ENCODE results near the gene SERPINH1. TPM values are rescaled to one million over a fixed set of nuclear protein-coding genes. Genes with fewer than 3 reads are reported as not detected.

SERPINH1 gene
- polyA plus RNA-seq, result 1.8 TPM

DNA sequence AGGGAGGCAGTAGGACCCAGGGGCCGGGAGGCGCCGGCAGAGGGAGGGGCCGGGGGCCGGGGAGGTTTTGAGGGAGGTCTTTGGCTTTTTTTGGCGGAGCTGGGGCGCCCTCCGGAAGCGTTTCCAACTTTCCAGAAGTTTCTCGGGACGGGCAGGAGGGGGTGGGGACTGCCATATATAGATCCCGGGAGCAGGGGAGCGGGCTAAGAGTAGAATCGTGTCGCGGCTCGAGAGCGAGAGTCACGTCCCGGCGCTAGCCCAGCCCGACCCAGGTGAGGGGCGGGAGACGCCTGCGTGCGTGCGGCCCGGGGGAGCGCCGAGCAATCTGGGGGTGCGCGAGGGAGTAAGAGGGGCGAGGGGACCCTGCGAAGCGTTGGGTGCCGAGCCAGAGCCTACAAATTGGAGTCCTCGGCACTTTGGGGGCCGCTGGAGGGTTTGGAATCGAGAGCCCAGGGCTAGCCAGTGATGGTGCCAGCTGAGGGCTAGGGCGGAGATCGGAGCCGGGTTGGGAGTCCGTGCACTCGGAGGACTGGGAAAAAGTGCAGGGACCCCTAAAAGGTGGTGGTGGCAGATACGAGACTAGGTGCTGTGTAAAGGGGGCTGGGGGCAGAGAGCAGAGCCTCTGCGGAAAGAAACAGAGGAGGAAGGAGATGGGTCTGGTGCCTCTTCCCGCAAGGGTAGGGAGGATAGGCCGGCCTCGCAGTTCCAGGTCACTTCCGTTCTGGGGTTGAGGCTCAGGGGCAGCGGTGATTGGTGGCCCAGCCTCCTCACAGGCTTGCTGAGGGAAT, at the start of gene SERPINH1:
SERPINH1 (plus strand) TSS at position 206 of the 788 bp plus-strand sequence. CDS start 4,097 bp downstream, outside the sequence.
- peaks cover 5 to 14% (median 7%) of the 10 kb centered on the region in 3 donors for H3K4me1 Mint-ChIP-seq
- H3K27me3 Mint-ChIP-seq, result peaks cover 11% of the 10 kb centered on the region
- no peaks in the 10 kb centered on the region for H3K9me3 Mint-ChIP-seq
- H3K27ac Mint-ChIP-seq, result peak within 1 kb of the TSS; percentile 5 to 88 (median 73)
- peak within 1 kb of the TSS; percentile 81 to 95 (median 92) for H3K4me3 Mint-ChIP-seq
- no peaks in the 10 kb centered on the region for H3K36me3 Mint-ChIP-seq

DNA sequence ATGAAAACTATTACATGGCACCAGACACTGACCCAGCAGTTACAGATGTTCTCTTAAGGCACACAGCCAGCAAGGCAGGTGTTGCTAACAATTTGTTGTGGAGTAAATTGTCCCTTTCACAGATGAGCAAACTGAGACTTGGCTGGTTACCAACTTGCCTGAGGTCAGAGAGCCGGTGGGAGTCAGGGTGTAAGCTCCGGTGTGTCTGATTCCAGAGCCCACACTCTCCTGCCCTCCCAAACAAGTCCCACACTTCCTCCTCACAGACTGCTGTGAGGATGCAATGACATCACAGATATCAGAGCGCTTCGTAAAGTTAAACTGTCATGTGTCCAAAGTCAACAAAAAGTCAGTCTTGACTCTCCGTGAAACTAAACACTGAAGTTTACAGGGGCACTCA, 48.8 kb upstream of the SERPINH1 start:
- H3K9me3 Mint-ChIP-seq, result no peaks in the 10 kb centered on the region
- peaks cover 3% of the 10 kb centered on the region for H3K27me3 Mint-ChIP-seq
- H3K36me3 Mint-ChIP-seq, result peaks cover 5% of the 10 kb centered on the region
- peaks cover 51 to 70% (median 55%) of the 10 kb centered on the region in 3 donors for H3K4me1 Mint-ChIP-seq
- H3K27ac Mint-ChIP-seq, result peak overlapping the region in 1 of 3 donors; percentile 56
- peak overlapping the region in 2 of 4 donors; percentile 37 to 42 for H3K4me3 Mint-ChIP-seq

DNA sequence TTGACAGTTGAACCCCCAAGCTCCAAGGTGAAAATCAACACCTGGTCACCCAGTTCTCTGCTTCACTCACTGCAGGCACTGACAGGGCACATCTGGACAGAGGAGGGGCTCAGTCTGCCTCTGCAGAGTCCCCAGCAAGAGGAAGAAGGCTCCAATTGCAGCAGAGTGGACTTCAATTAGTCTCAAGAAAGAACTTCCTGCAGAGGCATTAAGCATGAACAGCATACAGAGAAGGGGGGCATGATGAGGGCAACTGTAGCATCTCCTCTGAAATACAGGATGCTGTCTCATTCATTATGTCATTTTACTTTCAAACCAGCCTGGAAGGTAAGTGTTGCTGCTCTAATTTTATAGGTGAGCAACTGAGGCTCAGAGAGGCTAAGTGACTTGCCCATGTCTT, 47.5 kb upstream of the SERPINH1 start:
- peaks cover 53 to 72% (median 54%) of the 10 kb centered on the region in 3 donors for H3K4me1 Mint-ChIP-seq

DNA sequence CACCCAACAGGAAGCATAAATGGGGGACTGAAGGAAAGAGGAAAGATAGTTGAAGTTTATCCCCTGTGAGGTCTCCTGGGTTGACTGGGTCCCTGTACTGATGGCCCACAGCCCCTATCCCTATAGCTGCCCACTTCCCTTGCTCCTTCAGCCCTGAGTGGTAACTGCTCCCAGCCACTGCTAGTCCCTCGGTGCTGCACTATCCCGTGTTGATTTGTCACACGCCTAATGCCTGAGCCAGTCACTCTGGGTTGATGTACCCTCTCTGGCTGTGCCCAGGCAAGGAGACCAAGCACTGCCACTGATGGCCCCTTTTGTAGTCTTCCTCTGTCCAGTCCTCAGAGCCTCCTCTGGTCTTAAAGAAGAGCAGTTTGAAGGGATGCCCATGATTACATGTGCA, 45.9 kb upstream of the SERPINH1 start:
- H3K4me3 Mint-ChIP-seq, result peak overlapping the region in 3 of 4 donors; percentile 47 to 81 (median 72)
- H3K27ac Mint-ChIP-seq, result peak overlapping the region in 1 of 3 donors; percentile 21
- peaks cover 3% of the 10 kb centered on the region for H3K27me3 Mint-ChIP-seq
- peaks cover 6% of the 10 kb centered on the region for H3K36me3 Mint-ChIP-seq
- no peaks in the 10 kb centered on the region for H3K9me3 Mint-ChIP-seq
- peaks cover 47 to 70% (median 55%) of the 10 kb centered on the region in 3 donors for H3K4me1 Mint-ChIP-seq

More for the DNA sequence above, 47.5 kb upstream of the SERPINH1 start:
- H3K27ac Mint-ChIP-seq, result peak overlapping the region in 1 of 3 donors; percentile 56
- H3K4me3 Mint-ChIP-seq, result peak overlapping the region in 2 of 4 donors; percentile 25 to 82
- no peaks in the 10 kb centered on the region for H3K9me3 Mint-ChIP-seq
- peaks cover 3% of the 10 kb centered on the region for H3K27me3 Mint-ChIP-seq
- peaks cover 5% of the 10 kb centered on the region for H3K36me3 Mint-ChIP-seq

DNA sequence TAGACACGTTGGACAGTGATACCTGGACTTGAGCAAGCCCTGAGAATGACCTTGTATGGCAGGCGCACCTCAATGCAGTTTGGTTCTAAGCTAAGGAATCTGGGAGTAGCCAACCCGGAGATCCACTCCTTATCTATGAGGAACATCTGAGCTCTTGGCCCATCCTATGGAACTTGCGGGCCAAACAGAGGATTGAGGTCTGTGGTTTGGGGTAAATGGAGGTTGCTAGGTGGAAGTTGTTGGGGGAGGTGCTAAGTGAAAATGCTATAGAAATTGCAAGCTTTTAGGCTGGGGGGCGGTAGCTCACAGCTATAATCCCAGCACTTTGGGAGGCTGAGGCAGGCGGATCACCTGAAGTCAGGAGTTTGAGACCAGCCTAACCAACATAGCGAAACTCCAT, 45.2 kb upstream of the SERPINH1 start:
- H3K27me3 Mint-ChIP-seq, result peaks cover 3% of the 10 kb centered on the region

DNA sequence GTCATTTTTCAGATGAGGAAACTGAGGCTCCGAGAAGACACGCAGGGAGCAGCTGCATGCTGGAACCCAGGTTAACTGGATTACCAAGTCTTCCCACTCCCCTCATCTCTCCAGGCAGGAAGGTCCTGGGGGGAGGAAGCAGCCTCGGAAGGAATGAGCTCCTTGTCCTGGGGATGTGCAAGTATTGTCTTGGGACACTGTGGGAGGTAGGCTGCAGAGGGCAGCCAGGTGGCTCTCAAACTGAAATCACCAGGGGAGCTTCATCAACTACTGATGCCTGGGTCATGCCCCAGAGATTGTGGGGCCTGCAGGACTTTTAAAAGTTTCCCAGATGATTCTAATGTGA, 43.9 kb upstream of the SERPINH1 start:
- Mint-ChIP-seq H3K27ac (peak overlapping the region in 2 of 3 donors; percentile 90 to 94), H3K4me3 (peak overlapping the region in 3 of 4 donors; percentile 60 to 94 (median 68)), H3K4me1 (peaks cover 45 to 68% (median 53%) of the 10 kb centered on the region in 3 donors), H3K27me3 (peaks cover 4% of the 10 kb centered on the region), H3K9me3 (no peaks in the 10 kb centered on the region), H3K36me3 (peaks cover 6% of the 10 kb centered on the region)

More for the DNA sequence above, 45.2 kb upstream of the SERPINH1 start:
- Mint-ChIP-seq H3K9me3 (no peaks in the 10 kb centered on the region), H3K36me3 (peaks cover 6% of the 10 kb centered on the region), H3K27ac (peak overlapping the region; percentile 75 to 94 (median 91)), H3K4me3 (peak overlapping the region; percentile 70 to 94 (median 79)), H3K4me1 (peaks cover 41 to 69% (median 55%) of the 10 kb centered on the region in 3 donors)

DNA sequence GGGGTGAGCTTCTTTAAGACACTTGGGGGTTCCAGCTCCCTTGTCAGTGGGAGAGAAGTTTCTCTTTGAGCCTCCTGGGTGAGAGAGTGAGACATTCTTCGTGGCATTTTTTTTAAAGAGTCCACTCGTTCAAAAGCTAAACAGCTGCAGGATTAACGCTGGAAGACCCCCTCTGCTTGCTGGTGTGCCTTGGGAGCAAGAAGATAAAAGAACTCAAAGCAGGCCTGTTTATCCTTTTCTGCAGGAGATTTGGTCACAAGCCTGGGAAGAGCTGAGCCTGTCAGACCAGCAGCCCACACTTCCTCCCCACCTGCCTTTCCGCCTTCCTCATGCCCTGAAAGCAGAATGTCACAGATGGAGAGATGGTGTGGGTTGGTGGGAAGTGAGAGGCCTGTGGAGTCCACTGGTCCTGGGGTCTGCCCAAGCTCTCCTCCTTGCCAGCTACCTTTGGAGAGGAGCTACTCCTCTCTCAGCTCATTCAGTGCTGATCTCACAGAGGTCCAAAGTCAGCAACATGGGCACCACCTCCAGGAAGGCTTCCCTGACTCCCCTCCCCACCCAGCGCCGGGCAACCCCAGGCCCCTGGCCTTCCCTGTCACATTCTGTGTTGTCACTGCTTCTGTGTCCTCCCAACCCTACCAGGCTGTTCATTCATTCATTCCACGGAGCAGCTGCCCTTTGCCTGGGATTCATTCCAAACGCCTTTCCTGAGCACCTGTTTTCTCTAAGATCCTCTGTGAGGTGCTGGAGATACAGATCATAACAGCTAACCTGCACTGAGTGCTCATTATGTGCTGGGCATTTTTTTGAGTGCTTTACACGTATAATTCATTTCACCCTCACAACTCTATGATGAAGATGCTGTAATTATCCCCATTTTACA, 43.0 kb upstream of the SERPINH1 start:
- peaks cover 49 to 74% (median 59%) of the 10 kb centered on the region in 3 donors for H3K4me1 Mint-ChIP-seq

DNA sequence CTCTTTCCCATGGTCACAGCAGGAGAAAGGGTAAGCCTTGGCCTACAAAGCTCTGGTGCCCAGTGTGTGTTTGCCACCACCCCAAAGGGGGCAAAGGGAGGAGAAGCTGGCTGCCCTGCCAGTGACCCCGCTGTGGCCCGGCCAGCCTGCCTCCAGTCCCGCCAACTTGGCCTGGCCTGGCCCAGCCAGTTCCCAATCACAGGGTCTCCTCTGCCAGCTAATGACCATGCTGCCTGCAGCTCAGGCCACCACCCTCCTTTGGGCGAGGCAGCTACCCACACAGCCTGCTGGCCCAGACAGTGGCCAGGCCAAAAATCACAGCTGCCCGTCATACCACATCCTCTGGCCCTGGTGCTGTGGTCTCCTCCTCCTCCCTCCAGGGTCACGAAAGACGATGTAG, 41.4 kb upstream of the SERPINH1 start:
- H3K4me1 Mint-ChIP-seq, result peaks cover 48 to 67% (median 50%) of the 10 kb centered on the region in 3 donors

More for the DNA sequence above, 43.0 kb upstream of the SERPINH1 start:
- peaks cover 6% of the 10 kb centered on the region for H3K27me3 Mint-ChIP-seq
- peaks cover 6% of the 10 kb centered on the region for H3K36me3 Mint-ChIP-seq
- H3K4me3 Mint-ChIP-seq, result peak overlapping the region in 2 of 4 donors; percentile 73 to 94
- H3K9me3 Mint-ChIP-seq, result no peaks in the 10 kb centered on the region
- peak overlapping the region in 2 of 3 donors; percentile 47 to 94 for H3K27ac Mint-ChIP-seq

DNA sequence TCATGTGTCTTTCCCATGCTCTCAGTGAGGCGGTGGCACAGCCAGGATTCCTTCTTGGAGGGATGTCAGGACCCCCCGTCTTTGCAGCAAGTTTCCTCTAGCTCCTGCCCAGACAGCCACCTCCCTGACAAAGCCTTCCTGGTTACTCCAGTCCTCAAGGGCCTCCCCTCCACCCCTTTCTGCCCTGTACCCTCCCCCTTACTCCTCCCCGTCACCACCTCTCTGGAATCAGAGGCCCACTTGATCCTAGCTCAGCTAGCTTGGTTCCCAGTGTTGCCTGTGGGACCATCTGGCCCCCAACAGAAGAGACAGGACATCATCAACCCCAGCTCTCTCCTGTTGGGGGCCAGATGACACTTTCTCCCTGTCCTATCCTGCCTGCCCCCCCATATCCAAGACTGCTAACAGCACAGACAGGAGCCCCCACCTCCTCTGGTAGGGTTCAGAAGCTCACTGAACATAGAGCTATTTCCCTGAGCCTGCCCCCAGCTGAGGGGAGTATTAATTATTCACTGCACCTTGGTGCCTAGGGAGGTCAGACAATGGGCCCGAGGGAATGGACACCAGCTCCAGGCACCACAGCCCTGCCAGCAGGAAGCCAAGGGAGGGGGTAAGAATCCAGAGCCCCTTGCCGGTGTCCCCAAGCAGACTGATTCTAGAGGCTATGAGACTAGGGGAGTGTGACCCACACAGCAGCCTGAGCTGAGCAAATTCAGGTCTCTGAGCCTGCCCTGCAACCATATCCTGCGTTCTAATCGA, 39.6 kb upstream of the SERPINH1 start:
- Mint-ChIP-seq H3K9me3 (no peaks in the 10 kb centered on the region), H3K4me1 (peaks cover 37 to 56% (median 40%) of the 10 kb centered on the region in 3 donors), H3K27ac (peak overlapping the region in 2 of 3 donors; percentile 77 to 83), H3K4me3 (peak overlapping the region in 2 of 4 donors; percentile 60 to 85), H3K36me3 (peaks cover 3% of the 10 kb centered on the region), H3K27me3 (peaks cover 5% of the 10 kb centered on the region)

More for the DNA sequence above, 41.4 kb upstream of the SERPINH1 start:
- Mint-ChIP-seq H3K36me3 (peaks cover 6% of the 10 kb centered on the region), H3K9me3 (no peaks in the 10 kb centered on the region), H3K4me3 (no peak overlapping the region), H3K27me3 (peaks cover 5% of the 10 kb centered on the region), H3K27ac (peak overlapping the region; percentile 71 to 94 (median 91))

DNA sequence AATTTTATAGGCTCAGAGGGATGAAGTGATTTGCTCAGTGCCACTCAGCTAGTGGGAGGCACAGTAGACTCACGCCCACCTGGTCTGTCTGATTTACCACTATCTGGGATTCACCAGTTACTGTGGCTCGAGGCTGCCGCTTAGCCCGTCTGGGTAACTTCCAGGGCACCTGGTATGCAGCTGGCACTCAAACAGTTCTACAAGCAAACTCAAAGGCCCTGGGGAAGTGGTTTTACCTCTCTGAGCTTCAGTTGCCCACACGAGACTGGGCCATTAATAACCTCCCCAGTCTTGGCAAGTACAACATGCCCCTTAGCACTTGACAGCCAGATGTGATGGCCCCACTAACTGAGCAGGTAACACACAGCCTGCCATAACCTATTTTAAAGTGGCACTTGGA, 38.9 kb upstream of the SERPINH1 start:
- Mint-ChIP-seq H3K27me3 (peaks cover 4% of the 10 kb centered on the region), H3K27ac (peak overlapping the region; percentile 48 to 83 (median 77)), H3K4me1 (peaks cover 30 to 52% (median 35%) of the 10 kb centered on the region in 3 donors), H3K9me3 (no peaks in the 10 kb centered on the region), H3K4me3 (peak overlapping the region; percentile 85 to 98 (median 94)), H3K36me3 (peaks cover 3% of the 10 kb centered on the region)

DNA sequence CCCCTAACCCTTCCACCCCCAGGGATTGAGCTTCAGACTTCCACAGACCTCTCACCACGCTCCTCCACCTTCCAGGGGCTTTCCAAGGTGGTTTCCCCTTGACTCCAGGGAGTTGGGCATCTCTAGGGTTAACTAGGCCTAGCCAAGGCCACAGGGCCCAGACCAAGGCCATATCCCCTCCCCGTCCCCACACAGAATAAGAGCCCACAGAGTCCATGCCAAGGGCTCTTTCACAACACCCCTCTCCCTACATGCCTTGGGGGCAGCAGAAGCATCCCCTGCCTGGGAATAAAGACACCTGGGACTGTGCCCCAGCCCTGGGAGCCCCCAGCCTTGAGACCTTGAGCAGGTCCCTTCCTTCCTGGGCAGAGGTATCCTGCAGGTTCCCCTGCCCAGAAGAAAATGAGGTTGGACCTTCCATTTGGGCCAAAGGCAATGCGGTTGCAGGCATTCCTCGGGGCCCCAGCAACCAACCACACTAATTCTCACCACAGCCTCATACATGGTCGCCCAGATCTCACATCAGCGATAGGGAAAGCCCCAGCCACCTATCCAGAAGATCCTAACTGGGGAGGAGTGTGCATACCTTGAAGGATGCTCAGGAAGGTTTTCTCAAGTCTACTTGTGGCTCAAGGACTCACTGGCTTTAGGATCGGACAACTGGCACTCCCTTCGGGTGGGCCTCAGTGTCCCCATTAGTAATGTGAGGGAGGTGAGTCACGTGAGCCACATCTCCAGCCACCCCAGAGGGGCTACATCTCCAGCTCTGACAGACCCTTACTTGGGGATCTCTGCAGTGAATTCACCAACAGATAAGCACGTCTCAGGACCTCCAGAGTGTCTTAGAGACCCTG, 38.0 kb upstream of the SERPINH1 start:
- Mint-ChIP-seq H3K36me3 (peaks cover 3% of the 10 kb centered on the region), H3K27me3 (peaks cover 4% of the 10 kb centered on the region), H3K9me3 (no peaks in the 10 kb centered on the region), H3K27ac (peak overlapping the region; percentile 48 to 83 (median 77)), H3K4me1 (peaks cover 25 to 45% (median 31%) of the 10 kb centered on the region in 3 donors), H3K4me3 (peak overlapping the region; percentile 85 to 98 (median 94))

DNA sequence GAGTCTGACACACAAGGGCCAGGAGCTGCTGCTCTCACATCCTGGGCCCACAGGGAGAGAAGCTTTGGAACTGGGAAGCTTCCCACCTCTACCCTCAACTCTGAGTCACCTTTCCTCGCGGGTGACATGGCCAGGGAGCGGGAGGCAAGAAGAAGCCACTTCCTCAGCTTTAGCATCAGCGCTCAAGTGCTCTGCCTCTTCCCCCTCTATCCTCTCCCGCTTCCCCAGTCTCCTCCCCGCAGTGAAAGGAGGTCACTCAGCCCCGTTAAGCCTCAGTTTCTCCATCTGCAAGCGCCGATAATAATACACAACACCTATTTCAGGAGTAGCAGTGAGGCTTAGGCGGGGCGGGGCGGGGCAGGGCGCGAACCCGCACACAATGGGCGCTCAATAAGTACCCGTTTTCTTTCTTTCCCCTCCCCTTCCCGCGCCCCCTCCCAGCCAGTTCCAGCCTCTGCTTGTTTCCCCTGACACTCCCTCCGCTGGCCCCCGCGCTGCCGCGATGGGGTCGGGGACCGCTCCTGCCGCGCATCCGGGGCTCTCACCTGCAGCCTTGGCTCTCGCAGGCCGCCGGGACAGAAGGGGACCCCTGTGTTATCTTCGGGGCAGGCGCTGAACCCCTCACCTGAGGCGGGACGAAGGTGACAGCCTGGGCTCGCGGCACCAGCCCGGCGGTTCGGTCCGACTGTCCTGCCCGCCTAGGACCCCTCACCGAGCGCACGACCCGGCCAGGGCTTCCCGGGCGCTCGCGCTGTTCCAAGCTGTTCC, 37.2 kb upstream of the SERPINH1 start:
- peaks cover 17 to 38% (median 29%) of the 10 kb centered on the region in 3 donors for H3K4me1 Mint-ChIP-seq
- peak overlapping the region; percentile 85 to 98 (median 94) for H3K4me3 Mint-ChIP-seq
- H3K27me3 Mint-ChIP-seq, result peaks cover 4% of the 10 kb centered on the region
- peaks cover 3% of the 10 kb centered on the region for H3K36me3 Mint-ChIP-seq
- no peaks in the 10 kb centered on the region for H3K9me3 Mint-ChIP-seq
- peak overlapping the region; percentile 44 to 77 (median 71) for H3K27ac Mint-ChIP-seq
